HG02852 (cell line): ENCODE results near the gene SULT1A1.

Experiments
- ATAC-seq: cut with Tn5 transposase; IDR thresholded peaks from one replicate; pipeline ENCODE4 v1.9.1; 2021; ENCODE audit warnings: mild to moderate bottlenecking, moderate library complexity; ENCODE audit not compliant: unreplicated experiment

The SULT1A1 gene

GRCh38 chr16:28561557-28562187 is 48.2 kb downstream of the SULT1A1 start:
- no peak for ATAC-seq

GRCh38 chr16:28558456-28558855 is 51.4 kb downstream of the SULT1A1 start:
- ATAC-seq, result no peak

- no peak for ATAC-seq
These were observed 52.9 kb downstream of the SULT1A1 start for GRCh38 chr16:28556914-28557320.

GRCh38 chr16:28555561-28555960 is 54.3 kb downstream of the SULT1A1 start:
- ATAC-seq, result no peak
